H1 (cell line): ENCODE results near the gene CHAT. TPM values are rescaled to one million over a fixed set of nuclear protein-coding genes. Genes with fewer than 3 reads are reported as not detected.

Experiments used
- CTCF ChIA-PET: fragments of 300-600 bp; sonication (Branson Sonifier 250); formaldehyde crosslinking; loops from one replicate; lab custom pipeline; 2021; ENCODE audit not compliant: partially characterized antibody; lab: Charles Lee
- POLR2A ChIA-PET: fragments of 300-600 bp; sonication (Branson Sonifier 250); formaldehyde crosslinking; loops from one replicate; lab custom pipeline; 2021; ENCODE audit warnings: inconsistent platforms; ENCODE audit not compliant: partially characterized antibody; lab: Charles Lee
- DNase-seq, 2 experiments: peaks; one replicate each; pipeline versions ENCODE4 v3.0.0 to v3.0.0-alpha.2; 2010 to 2022; ENCODE audit warnings: low spot score in 2 of 2, low read depth in 1 of 2, mixed read lengths in 1 of 2
- FAIRE-seq: peaks from 2 replicates; lab custom pipeline; 2011; peaks lifted over from hg19 to GRCh38; lab: Jason Lieb, UNC
- H2AFZ ChIP-seq: 2 replicates; pipeline ENCODE4 v1.8.1; 2012; ENCODE audit warnings: low read length, inconsistent platforms
- H2AK5ac ChIP-seq: 2 replicates; pipeline ENCODE4 v1.6.1; 2013; ENCODE audit warnings: low read depth, low read length
- H2BK120ac ChIP-seq: replicated peaks from 2 replicates; pipeline ENCODE3; 2013; ENCODE audit warnings: low read depth, low read length, inconsistent platforms
- H2BK12ac ChIP-seq: 2 replicates; pipeline ENCODE4 v1.6.1; 2013; ENCODE audit warnings: low read depth, low read length
- H2BK15ac ChIP-seq: 2 replicates; pipeline ENCODE4 v1.6.1; 2013; ENCODE audit warnings: low read length
- H2BK20ac ChIP-seq: 2 replicates; pipeline ENCODE4 v1.6.1; 2013; ENCODE audit warnings: low read length
- H2BK5ac ChIP-seq: 2 replicates; pipeline ENCODE4 v1.6.1; 2013; ENCODE audit warnings: low read depth, low read length
- H3K14ac ChIP-seq: 2 replicates; pipeline ENCODE4 v1.6.1; 2013; ENCODE audit warnings: inconsistent platforms; ENCODE audit not compliant: insufficient read length
- H3K18ac ChIP-seq: 2 replicates; pipeline ENCODE4 v1.6.1; 2013; ENCODE audit warnings: low read length; ENCODE audit errors: extremely low read depth
- H3K23ac ChIP-seq: 2 replicates; pipeline ENCODE4 v1.6.1; 2013; ENCODE audit warnings: inconsistent platforms; ENCODE audit not compliant: insufficient read length
- H3K23me2 ChIP-seq: 2 replicates; pipeline ENCODE4 v1.6.1; 2013; ENCODE audit warnings: low read depth, low read length
- H3K27ac ChIP-seq: 2 replicates; pipeline ENCODE4 v1.6.1; 2011; ENCODE audit warnings: low read depth, low read length, inconsistent platforms
- H3K27me3 ChIP-seq, 4 experiments: replicated peaks in 1 of 4; 1 replicate in 1 of 4; 2 replicates in 3 of 4; pipeline versions ENCODE4 v1.6.1 to v1.8.1; 2011 to 2013; ENCODE audit warnings: low read length in 3 of 4, mild to moderate bottlenecking in 3 of 4, inconsistent platforms in 2 of 4, mixed read lengths in 2 of 4, moderate library complexity in 1 of 4; ENCODE audit not compliant: control insufficient read depth in 3 of 4, insufficient read depth in 3 of 4; ENCODE audit errors: extremely low read depth in 1 of 4
- H3K36me3 ChIP-seq, 4 experiments: 2 replicates each; pipeline versions ENCODE4 v1.6.1 to v1.8.1; 2011 to 2013; ENCODE audit warnings: mild to moderate bottlenecking in 4 of 4, low read length in 3 of 4, moderate library complexity in 2 of 4, control low read depth in 1 of 4, inconsistent platforms in 1 of 4; ENCODE audit not compliant: insufficient read depth in 4 of 4, control insufficient read depth in 2 of 4
- H3K4ac ChIP-seq: replicated peaks from 2 replicates; pipeline ENCODE3; 2013; ENCODE audit warnings: low read length, low read depth, mixed read lengths, inconsistent platforms; ENCODE audit not compliant: insufficient read length
- H3K4me1 ChIP-seq, 4 experiments: replicated peaks in 1 of 4; 1 replicate in 1 of 4; 2 replicates in 3 of 4; pipeline versions ENCODE4 v1.6.1 to v1.8.1; 2011 to 2013; ENCODE audit warnings: low read length in 3 of 4, inconsistent platforms in 2 of 4, mixed read lengths in 1 of 4; ENCODE audit not compliant: insufficient read depth in 4 of 4, control insufficient read depth in 3 of 4
- H3K4me2 ChIP-seq, 2 experiments: 2 replicates each; pipeline versions ENCODE4 v1.6.1 to v1.8.1; 2011 to 2013; ENCODE audit warnings: low read depth in 2 of 2, low read length in 2 of 2, control low read depth in 1 of 2, inconsistent platforms in 1 of 2, mild to moderate bottlenecking in 1 of 2; ENCODE audit not compliant: insufficient read depth in 1 of 2
- H3K4me3 ChIP-seq, 4 experiments: fragments of 200-600, 300-600 bp in 1 of 4; sonication (generic), shearing (Covaris generic), sonication (Bioruptor Twin) in 1 of 4; 2 replicates each; pipeline versions ENCODE4 v1.5.1 to v1.8.1; 2011 to 2016; ENCODE audit warnings: low read length in 4 of 4, low read depth in 3 of 4, control low read depth in 2 of 4, inconsistent platforms in 2 of 4, mild to moderate bottlenecking in 2 of 4, mixed read lengths in 1 of 4, moderate library complexity in 1 of 4; ENCODE audit not compliant: insufficient read depth in 2 of 4; ENCODE audit errors: extremely low read depth in 1 of 4
- H3K56ac ChIP-seq: replicated peaks from 2 replicates; pipeline ENCODE3; 2013; ENCODE audit warnings: low read depth, mild to moderate bottlenecking, mixed read lengths, low read length, inconsistent platforms; ENCODE audit not compliant: insufficient read length
- H3K79me1 ChIP-seq: 2 replicates; pipeline ENCODE4 v1.6.1; 2013; ENCODE audit warnings: low read depth, low read length, control low read depth
- H3K79me2 ChIP-seq, 2 experiments: 2 replicates each; pipeline versions ENCODE4 v1.6.1 to v1.8.1; 2012 to 2013; ENCODE audit warnings: low read length in 2 of 2, mild to moderate bottlenecking in 2 of 2, inconsistent platforms in 1 of 2; ENCODE audit not compliant: insufficient read depth in 2 of 2, control insufficient read depth in 1 of 2
- H3K9ac ChIP-seq, 4 experiments: replicated peaks in 1 of 4; 1 replicate in 1 of 4; 2 replicates in 3 of 4; pipeline versions ENCODE4 v1.6.1 to v1.8.1; 2011 to 2013; ENCODE audit warnings: low read depth in 3 of 4, low read length in 3 of 4, control low read depth in 2 of 4, mild to moderate bottlenecking in 2 of 4, moderate library complexity in 2 of 4, inconsistent platforms in 1 of 4; ENCODE audit errors: extremely low read depth in 1 of 4
- H3K9me3 ChIP-seq, 2 experiments: 2 replicates each; pipeline versions ENCODE4 v1.6.1 to v1.8.1; 2012 to 2013; ENCODE audit warnings: mild to moderate bottlenecking in 2 of 2, moderate library complexity in 2 of 2, control low read depth in 1 of 2, inconsistent platforms in 1 of 2, low read depth in 1 of 2, low read length in 1 of 2, mixed read lengths in 1 of 2; ENCODE audit not compliant: insufficient read depth in 2 of 2
- H4K20me1 ChIP-seq, 2 experiments: replicated peaks in 1 of 2; 2 replicates each; pipeline versions ENCODE3 to v1.8.1; 2011 to 2013; ENCODE audit warnings: inconsistent platforms in 2 of 2, low read length in 2 of 2, mild to moderate bottlenecking in 1 of 2; ENCODE audit not compliant: insufficient read depth in 2 of 2, control insufficient read depth in 1 of 2
- H4K5ac ChIP-seq: 2 replicates; pipeline ENCODE4 v1.6.1; 2013; ENCODE audit warnings: low read length, low read depth, mixed read lengths, inconsistent platforms; ENCODE audit not compliant: insufficient read length
- H4K8ac ChIP-seq: 2 replicates; pipeline ENCODE4 v1.8.0; 2013; ENCODE audit warnings: mild to moderate bottlenecking, moderate library complexity, low read length, inconsistent platforms; ENCODE audit not compliant: insufficient read depth; ENCODE audit errors: extremely low read depth
- H4K91ac ChIP-seq: replicated peaks from 2 replicates; pipeline ENCODE3; 2013; ENCODE audit warnings: low read length, mixed read lengths, inconsistent platforms; ENCODE audit not compliant: insufficient read length
- CBX8 ChIP-seq: fragments of 300-800, 300-1000 bp; sonication (generic); IDR thresholded peaks from 2 replicates; pipeline ENCODE4 v1.7.1; 2016; ENCODE audit warnings: low read depth, low read length, borderline replicate concordance
- FOSL1 ChIP-seq: IDR thresholded peaks from 2 replicates; pipeline ENCODE4 v1.6.1; 2011; ENCODE audit warnings: mild to moderate bottlenecking, low read depth, low read length, moderate library complexity; ENCODE audit not compliant: insufficient read depth
- HDAC6 ChIP-seq: IDR thresholded peaks from one replicate; pipeline ENCODE4 v1.7.1; 2012; ENCODE audit warnings: low read depth, mild to moderate bottlenecking, inconsistent platforms, low read length, moderate library complexity
- PHF8 ChIP-seq: fragments of 200-600 bp; sonication (generic); conservative IDR thresholded peaks from 2 replicates; pipeline ENCODE4 v1.7.1; 2012; ENCODE audit warnings: low read depth, mild to moderate bottlenecking, inconsistent platforms, low read length, moderate library complexity
- POLR2A ChIP-seq, 2 experiments: IDR thresholded peaks; 1 replicate in 1 of 2; 2 replicates in 1 of 2; pipeline ENCODE4 v1.6.1; 2011; ENCODE audit warnings: low read depth in 2 of 2, low read length in 2 of 2, mild to moderate bottlenecking in 2 of 2; ENCODE audit errors: control extremely low read depth in 1 of 2
- RAD21 ChIP-seq, 2 experiments: IDR thresholded peaks in 1 of 2; conservative IDR thresholded peaks in 1 of 2; 2 replicates each; pipeline ENCODE4 v1.6.1; 2011; ENCODE audit warnings: low read depth in 2 of 2, low read length in 2 of 2, improper control_type of control experiment in 1 of 2, inconsistent platforms in 1 of 2, mild to moderate bottlenecking in 1 of 2, moderate library complexity in 1 of 2
- RBBP5 ChIP-seq: IDR thresholded peaks from 2 replicates; pipeline ENCODE4 v1.7.1; 2012; ENCODE audit warnings: low read depth, mild to moderate bottlenecking, inconsistent platforms, low read length, moderate library complexity, borderline replicate concordance
- RXRA ChIP-seq: IDR thresholded peaks from 2 replicates; pipeline ENCODE4 v1.6.1; 2011; ENCODE audit warnings: low read depth, mild to moderate bottlenecking, low read length, moderate library complexity; ENCODE audit not compliant: insufficient read depth
- SIX5 ChIP-seq: IDR thresholded peaks from 2 replicates; pipeline ENCODE4 v1.6.1; 2011; ENCODE audit warnings: mild to moderate bottlenecking, low read depth, low read length
- SRF ChIP-seq: IDR thresholded peaks from 2 replicates; pipeline ENCODE4 v1.6.1; 2011; ENCODE audit warnings: mild to moderate bottlenecking, low read depth, low read length, moderate library complexity
- SUZ12 ChIP-seq: fragments of 200-600 bp; sonication (generic); IDR thresholded peaks from 2 replicates; pipeline ENCODE4 v1.6.1; 2012; ENCODE audit warnings: mild to moderate bottlenecking, inconsistent platforms, low read length, moderate library complexity, mixed read lengths
- TCF12 ChIP-seq: IDR thresholded peaks from 2 replicates; pipeline ENCODE4 v1.6.1; 2011; ENCODE audit warnings: low read depth, mild to moderate bottlenecking, low read length
- USF2 ChIP-seq: IDR thresholded peaks from 2 replicates; pipeline ENCODE4 v1.6.1; 2011; ENCODE audit warnings: low read length, improper control_type of control experiment
- WGBS, 2 experiments: shearing (Covaris generic) in 1 of 2; methylation state at CpG; one replicate each; pipeline versions ENCODE4 v1.1.6 to v1.1.7; 2013 to 2015; ENCODE audit warnings: low lambda C conversion rate in 2 of 2, mixed read lengths in 2 of 2, inconsistent platforms in 1 of 2, low coverage in 1 of 2, missing lambda C conversion rate in 1 of 2; ENCODE audit not compliant: insufficient replicate concordance in 2 of 2, insufficient coverage in 1 of 2, insufficient read length in 1 of 2; ENCODE audit errors: extremely low coverage in 1 of 2, missing lambda C conversion rate in 1 of 2; 5-methylcytosine and 5-hydroxymethylcytosine counted together
- polyA plus RNA-seq, 7 experiments: library from polyadenylated mRNA; depleted of rRNA in 3 of 7; stranded (reverse) in 5 of 7; unstranded in 2 of 7; fragments of >200 nt in 5 of 7; fragments of 200-250 nt in 2 of 7; gene quantifications; 1 replicate in 5 of 7; 2 replicates in 1 of 7; 4 replicates in 1 of 7; pipeline versions ENCODE4 v1.2.1 to v1.2.3, GENCODE V29; 2011 to 2013; ENCODE audit warnings: missing spikeins in 2 of 7, mixed read lengths in 2 of 7
- total RNA-seq: library from RNA; stranded (reverse); fragmentation: NEBNext Ultra II Directional; extraction: Animal tissue kit (Norgen Biotek cat#: 25700); gene quantifications from 2 replicates; pipeline ENCODE4 v1.2.1, GENCODE V29; 2021

Gene CHAT
- total and polyA plus RNA-seq, 2 of the 8 experiments (the other 6 are each of a cell fraction or from before 2014, with no cell fraction given), result not detected

GRCh38 chr10:49569031-49569631 lies 44.7 kb upstream of the CHAT start:
- Histone ChIP-seq H2BK5ac (no peak overlapping the region), H3K9ac (no peak overlapping the region), H3K4me2 (no peak overlapping the region), H2AK5ac (no peak overlapping the region), H2BK20ac (no peak overlapping the region), H3K4ac (no peak overlapping the region), H3K4me1 (no peaks in the 10 kb centered on the region), H4K8ac (no peak overlapping the region), H3K27ac (no peak overlapping the region), H3K4me3 (no peak overlapping the region), H2AFZ (no peak overlapping the region), H3K9me3 (0 out of 4 replicates have a peak, but pooled peaks cover 0 to 4% of the 10 kb centered on the region in 2 experiments), H3K23me2 (no peaks in the 10 kb centered on the region), H4K91ac (no peak overlapping the region), H2BK15ac (no peak overlapping the region), H3K23ac (no peak overlapping the region), H3K56ac (no peak overlapping the region), H3K79me1 (no peaks in the 10 kb centered on the region), H3K79me2 (no peaks in the 10 kb centered on the region), H4K5ac (no peak overlapping the region), H3K18ac (no peak overlapping the region), H4K20me1 (no peaks in the 10 kb centered on the region), H3K27me3 (no peaks in the 10 kb centered on the region), H2BK120ac (no peak overlapping the region), H2BK12ac (no peak overlapping the region), H3K36me3 (no peaks in the 10 kb centered on the region), H3K14ac (no peak overlapping the region)
- DNase-seq (no peak), FAIRE-seq (no peak)
- ChIA-PET CTCF (no interaction called here), POLR2A (no interaction called here)
- whole genome bisulfite sequencing, 2 experiments, result 84% methylated on average over 3 of the region's 3 CpGs; no CpG with 5 or more reads in 1 of the 2 experiments
- TF ChIP-seq POLR2A (IDR thresholded peaks at IDR 0.05; ENCODE audit: control extremely low read depth in 1 of 2, low read depth in 2 of 2, low read length in 2 of 2), result no peak
- no peak for TF ChIP-seq HDAC6
- TF ChIP-seq PHF8, result no peak
- no peak for TF ChIP-seq SRF
- no peak for TF ChIP-seq SUZ12
- no peak for TF ChIP-seq RAD21 (IDR thresholded peaks at IDR 0.05 in 1 of 2, conservative IDR thresholded peaks at IDR 0.05 in 1 of 2; ENCODE audit: low read depth in 2 of 2, low read length in 2 of 2)
- no peak for TF ChIP-seq SIX5
- no peak for TF ChIP-seq USF2
- no peak for TF ChIP-seq RXRA
- TF ChIP-seq FOSL1, result no peak
- no peak for TF ChIP-seq RBBP5
- TF ChIP-seq TCF12, result no peak
- no peak for TF ChIP-seq CBX8
